Inflammatory macrophage (primary cell): ENCODE results near the gene FRY.

Experiments
- DNase-seq, 2 donors: peaks; one replicate each; pipeline ENCODE4 v3.0.0-alpha.2; 2020 to 2022

FRY gene

DNA sequence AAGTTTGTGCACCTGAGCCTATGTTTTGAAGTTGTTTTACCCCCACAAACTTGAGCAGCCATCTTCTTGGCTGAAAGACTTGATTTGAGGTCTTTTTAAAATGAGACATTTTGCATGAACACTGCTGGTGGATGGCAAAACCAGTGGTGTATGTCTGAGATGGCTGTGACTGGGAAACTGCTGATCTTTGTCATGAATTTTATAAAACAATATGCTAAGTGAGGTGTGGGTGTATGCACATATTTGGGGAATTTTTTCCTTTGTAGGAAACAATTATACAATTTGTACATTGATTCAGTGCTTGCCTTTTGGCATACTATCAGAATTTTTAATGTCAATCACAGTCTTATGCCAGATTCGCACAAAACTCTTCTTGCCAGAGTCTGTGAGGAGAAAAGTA lies 231.0 kb downstream of the FRY start:
- no peak for DNase-seq

DNA sequence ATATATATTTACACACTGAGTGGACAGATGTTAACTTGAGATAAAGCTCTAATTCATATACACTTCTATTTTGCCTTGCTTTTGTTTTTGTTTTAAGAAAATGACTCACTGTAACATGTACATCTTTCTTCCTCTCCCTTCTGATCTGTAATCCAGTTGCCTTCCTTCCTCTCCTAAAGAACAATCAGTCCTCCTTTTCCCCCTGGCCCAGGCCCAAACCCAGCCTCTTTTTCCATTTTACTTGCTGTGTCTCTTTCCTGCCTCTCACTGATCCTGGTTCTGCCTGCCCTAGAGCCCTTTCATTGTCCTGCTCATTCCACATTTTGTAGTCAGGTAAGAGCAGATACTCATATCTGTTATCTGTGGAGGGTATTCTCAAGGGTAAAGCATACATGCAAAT lies 232.8 kb downstream of the FRY start:
- no peak for DNase-seq

DNA sequence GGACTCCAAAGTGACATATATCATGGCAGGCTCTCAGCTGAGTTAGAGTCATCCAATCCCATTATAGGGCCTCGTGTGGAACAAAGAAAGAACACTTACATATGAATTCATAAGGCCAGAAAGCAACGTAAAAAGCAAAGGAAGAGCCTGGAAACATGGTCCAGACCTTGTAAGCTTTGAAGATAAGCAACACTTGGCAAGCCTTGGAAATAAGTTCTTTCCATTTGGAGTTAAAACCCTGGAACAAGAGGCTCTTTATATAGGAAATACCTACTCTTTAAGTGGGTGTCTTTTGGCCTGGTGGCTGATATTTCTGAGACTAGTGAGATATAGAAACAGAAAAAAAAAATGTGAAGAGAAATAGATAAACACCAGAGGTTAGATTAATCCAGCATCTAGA lies 234.2 kb downstream of the FRY start:
- no peak for DNase-seq

DNA sequence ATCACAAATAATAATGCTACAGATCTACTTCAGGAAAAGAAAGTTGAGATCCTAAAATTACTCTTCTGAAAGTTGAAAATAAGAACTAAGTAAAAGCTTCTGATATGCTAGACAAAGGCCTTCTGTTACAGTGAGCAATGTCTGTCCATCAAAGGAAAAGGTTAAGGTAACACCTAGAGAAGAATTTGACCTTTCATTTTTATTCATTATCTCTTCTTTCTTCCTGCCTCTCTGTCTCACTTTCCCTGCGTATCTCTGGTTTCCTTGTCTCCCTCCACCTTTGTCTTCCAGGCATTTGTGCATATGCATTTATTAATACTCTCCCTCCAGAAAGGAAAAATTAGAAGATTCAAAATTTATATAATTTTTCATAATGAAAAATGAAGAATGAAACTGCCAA lies 234.6 kb downstream of the FRY start:
- no peak for DNase-seq

DNA sequence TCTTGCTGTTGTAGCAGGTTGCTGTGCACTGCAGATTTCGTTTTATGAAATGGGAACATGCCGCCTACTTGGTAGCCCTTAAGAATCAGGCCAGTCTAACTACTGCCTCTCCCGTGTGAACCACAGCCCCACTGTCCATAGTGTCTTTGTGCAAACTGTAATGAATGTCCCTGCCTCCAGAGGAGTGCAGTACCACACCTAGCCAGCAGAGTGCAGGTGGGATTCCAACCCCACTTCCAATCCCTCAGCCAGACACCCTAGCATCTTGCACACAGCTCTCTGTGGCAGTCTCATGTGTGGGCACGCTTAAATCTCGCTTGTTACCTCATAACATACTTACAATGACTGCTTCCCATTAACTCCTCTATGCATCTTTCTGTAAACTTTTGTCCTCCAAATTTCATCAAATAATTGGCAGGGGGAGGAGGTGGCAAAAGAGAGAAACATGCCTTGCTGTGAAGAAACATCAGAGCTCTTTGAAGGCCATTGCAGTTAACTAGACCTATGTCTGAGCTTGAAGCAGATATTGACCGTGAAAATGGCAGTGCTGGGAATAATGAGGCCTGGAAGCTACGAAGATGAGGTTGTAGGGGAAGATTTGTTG lies 236.4 kb downstream of the FRY start:
- peak in 1 of 2 donors; percentile 23 for DNase-seq

- DNase-seq = no peak
Observed at GRCh38 chr13:32272021-32272683, 240.6 kb downstream of the FRY start.

DNA sequence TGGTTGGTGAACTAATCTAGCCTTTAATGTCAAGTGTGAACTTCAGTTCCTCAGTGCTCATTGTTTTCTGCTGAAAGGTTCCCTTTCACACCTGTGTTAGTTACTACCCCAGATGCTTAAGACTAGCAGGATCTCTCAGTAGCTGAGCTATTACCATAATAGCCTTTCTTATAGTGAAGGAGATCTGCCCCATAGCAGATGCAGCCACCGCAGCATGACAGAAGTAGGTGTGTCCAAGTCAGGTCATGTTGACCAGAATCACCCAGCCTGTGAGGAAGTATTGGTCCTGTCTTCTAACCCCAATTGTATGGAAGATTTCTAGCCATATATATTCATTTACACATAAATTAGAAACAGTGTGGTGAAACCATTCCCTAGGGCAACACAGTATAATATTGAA lies 246.3 kb downstream of the FRY start:
- no peak for DNase-seq

GRCh38 chr13:32278426-32278825 lies 246.9 kb downstream of the FRY start:
- DNase-seq = peak in 1 of 2 donors; percentile 23

DNA sequence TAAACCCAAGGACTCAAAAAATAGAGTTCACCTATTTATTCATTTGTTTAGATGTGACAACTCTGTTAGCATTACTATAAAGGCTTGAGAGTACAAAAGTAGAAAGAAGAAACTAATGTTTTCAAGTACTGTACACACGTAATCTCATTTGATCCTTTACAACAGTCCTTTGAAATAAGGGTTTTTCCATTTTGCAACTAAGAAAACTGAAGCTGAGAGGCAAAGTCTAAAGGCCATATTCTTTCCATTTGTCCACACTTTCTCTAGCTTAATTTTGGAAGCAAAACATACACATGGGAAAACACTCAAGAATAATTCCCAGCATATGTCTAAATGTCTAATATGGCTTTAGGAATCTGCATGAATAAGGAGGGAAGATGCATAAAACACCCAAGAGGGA lies 249.5 kb downstream of the FRY start:
- DNase-seq = no peak

GRCh38 chr13:32282096-32282711 lies 250.6 kb downstream of the FRY start:
- DNase-seq = no peak

GRCh38 chr13:32284927-32285632 lies 253.5 kb downstream of the FRY start:
- DNase-seq = no peak

GRCh38 chr13:32285633-32285965 lies 254.0 kb downstream of the FRY start:
- no peak for DNase-seq

DNA sequence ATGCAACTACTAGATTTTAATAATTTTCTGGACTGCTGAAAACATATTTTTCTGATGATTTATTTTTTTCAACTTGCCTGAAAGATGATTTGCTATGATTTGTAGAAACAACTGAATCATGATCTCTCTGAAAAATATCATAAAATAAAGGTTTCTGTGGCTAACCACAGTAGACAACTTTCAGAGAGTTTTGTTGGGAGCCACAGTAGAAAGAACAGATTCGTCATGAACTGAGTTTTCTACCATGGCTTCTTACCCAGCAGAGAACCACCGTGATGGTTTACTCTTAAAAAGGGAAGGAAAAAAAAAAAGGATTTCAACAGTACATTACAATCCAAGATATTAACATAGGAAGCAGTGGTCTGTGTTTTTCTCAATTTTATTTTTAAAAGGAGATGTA lies 265.6 kb downstream of the FRY start:
- no peak for DNase-seq

DNA sequence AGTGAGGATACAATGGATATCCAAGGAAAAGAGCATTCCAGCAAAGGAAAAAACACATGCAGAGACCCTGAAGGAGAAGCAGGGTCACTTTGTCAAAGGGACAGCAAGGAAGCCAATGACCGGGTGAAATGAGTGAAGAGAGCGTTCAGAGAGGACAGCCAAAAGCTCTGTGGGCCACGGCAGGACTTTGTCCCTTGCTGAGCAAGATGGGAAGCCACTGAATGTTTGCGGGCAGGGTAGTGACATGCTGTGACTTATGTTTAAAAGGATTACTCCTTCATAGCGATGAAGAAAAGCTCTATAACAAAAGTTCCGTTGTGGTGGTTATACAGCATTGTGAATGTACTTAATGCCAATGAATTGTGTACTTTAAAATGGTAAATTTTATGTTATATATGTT lies 267.1 kb downstream of the FRY start:
- DNase-seq = no peak

GRCh38 chr13:32299893-32300292 lies 268.3 kb downstream of the FRY start:
- DNase-seq = no peak

GRCh38 chr13:32300406-32300805 lies 268.8 kb downstream of the FRY start:
- DNase-seq = no peak

DNA sequence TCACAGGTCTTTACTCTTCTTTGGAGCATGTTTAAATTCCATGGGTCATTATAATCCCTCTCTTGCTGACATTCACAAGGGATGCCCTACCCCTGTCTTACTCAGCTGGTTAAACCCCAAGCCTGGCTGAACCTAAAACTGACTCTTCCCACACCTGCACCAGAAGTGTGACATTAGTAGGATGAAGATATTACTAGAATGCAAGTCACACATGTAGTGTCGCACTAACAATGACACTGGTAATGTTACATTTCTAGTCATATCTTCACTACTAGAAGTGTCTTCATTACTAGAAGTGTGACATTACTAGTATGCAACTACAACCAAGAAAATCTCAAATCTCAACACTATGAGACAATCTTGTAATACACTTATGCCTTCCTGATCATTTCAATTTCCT lies 269.3 kb downstream of the FRY start:
- no peak for DNase-seq

DNA sequence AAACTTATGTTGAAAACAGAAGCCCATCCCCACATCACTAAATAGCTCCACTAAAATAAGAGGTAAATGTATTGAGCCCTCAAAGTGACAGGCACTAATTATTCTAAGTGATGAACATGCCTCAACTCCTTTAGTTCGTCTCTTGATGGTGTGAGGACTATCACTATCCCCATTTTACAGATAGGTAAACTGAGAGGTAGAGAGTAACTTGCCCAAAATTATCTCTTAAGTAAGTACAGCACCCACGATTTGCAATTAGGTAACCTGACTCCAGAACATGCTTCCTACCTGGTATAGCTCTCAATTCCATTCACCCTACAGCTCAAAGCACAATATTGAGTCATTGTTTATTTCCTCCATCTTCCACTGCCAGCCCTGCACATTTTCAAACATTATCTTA lies 270.9 kb downstream of the FRY start:
- DNase-seq = no peak

- no peak for DNase-seq
Observed at GRCh38 chr13:32305646-32306045, 274.1 kb downstream of the FRY start.

- peak; percentile 50 to 70 for DNase-seq
Observed at GRCh38 chr13:32309312-32310133, 277.9 kb downstream of the FRY start.

GRCh38 chr13:32310134-32310706 lies 278.6 kb downstream of the FRY start:
- DNase-seq = peak; percentile 61 to 69

DNA sequence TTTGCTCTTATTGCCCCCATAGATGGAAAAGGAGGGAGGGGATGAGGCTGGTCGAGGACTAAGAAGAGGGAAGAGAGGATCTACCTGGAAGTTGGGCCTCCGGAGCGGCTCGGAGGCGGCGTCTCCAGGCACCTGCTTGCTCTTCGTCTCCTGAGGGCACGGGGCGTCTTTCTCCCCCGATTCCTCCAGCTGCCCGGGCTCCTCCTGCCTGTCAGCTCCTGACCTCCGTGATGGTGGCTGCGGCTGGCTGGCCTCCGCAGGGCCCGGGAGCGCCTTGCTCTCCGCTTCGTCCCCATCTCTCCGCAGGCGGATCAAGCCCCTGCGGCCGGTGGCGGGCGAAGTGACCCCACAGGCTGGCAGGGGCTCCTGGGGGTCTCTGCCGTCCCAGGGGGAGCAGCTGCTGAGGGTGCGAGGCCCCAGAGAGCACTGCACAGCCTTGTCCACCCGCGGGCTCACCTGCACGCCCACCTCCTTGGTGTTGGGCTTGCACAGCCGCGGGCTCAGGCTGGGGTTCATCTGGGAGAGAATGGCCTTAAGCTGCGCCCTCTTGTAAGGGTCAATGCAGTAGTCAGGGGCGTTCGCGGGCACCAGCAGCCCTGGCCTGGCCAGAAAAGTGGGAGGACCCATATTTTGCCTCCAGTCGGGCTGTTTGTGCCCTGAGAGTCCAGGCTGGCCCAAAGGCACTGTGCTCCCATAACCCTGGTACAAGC lies 279.8 kb downstream of the FRY start:
- no peak for DNase-seq
